HepG2 (cell line): ENCODE measurements around the gene SH2D7. TPM values are rescaled to one million over a fixed set of nuclear protein-coding genes. Genes with fewer than 3 reads are reported as not detected.

Source experiments
- ATAC-seq: fragments of 200-7000 bp; cut with Tn5 transposase; 3 replicates; pipeline ENCODE4 v1.9.1; 2020; ENCODE audit warnings: mild to moderate bottlenecking, moderate library complexity
- BruUV-seq: library from RNA; stranded (reverse); fragments of 400-500 nt; replicated peaks from 2 replicates; lab custom pipeline; 2021; lab: Mats Ljungman, UMichigan
- CTCF ChIA-PET: fragments of 300-600 bp; formaldehyde crosslinking; extraction: SDS; loops from one replicate; lab custom pipeline; 2021; ENCODE audit warnings: low total read pairs, inconsistent platforms, low intra/inter-chr PET ratio; lab: Yijun Ruan, JAX
- POLR2A ChIA-PET: fragments of 350-600 bp; sonication (Branson Sonifier 250); formaldehyde crosslinking; loops from one replicate; lab custom pipeline; 2020; ENCODE audit warnings: antibody characterized with exemption, inconsistent platforms; lab: Yijun Ruan, JAX
- DNase-seq: peaks from one replicate; pipeline ENCODE4 v3.0.0-alpha.2; 2015; ENCODE audit warnings: low spot score
- FAIRE-seq: peaks from 3 replicates; lab custom pipeline; 2011; peaks lifted over from hg19 to GRCh38; lab: Jason Lieb, UNC
- H2AFZ ChIP-seq: one replicate; pipeline ENCODE4 v1.6.1; 2011; ENCODE audit warnings: low read length, inconsistent platforms
- H3K27ac ChIP-seq: fragments of 300-600 bp; 3 replicates; pipeline ENCODE4 v1.8.0; 2011; ENCODE audit warnings: mixed run types, mild to moderate bottlenecking, mixed read lengths, low read length, inconsistent platforms; ENCODE audit not compliant: insufficient read depth; ENCODE audit errors: extremely low read length
- H3K27me3 ChIP-seq, 2 experiments: fragments of 200-600 bp in 1 of 2; 2 replicates in 1 of 2; 3 replicates in 1 of 2; pipeline versions ENCODE4 v1.6.0 to v1.8.0; 2011; ENCODE audit warnings: low read length in 2 of 2, mild to moderate bottlenecking in 2 of 2, moderate library complexity in 2 of 2, inconsistent platforms in 1 of 2; ENCODE audit not compliant: insufficient read depth in 2 of 2, control insufficient read depth in 1 of 2
- H3K36me3 ChIP-seq, 2 experiments: fragments of 200-600 bp in 1 of 2; replicated peaks in 1 of 2; 2 replicates in 1 of 2; 3 replicates in 1 of 2; pipeline versions ENCODE4 v1.5.1 to v1.8.0; 2011; ENCODE audit warnings: low read length in 2 of 2, inconsistent platforms in 1 of 2; ENCODE audit not compliant: insufficient read depth in 2 of 2, control insufficient read depth in 1 of 2
- H3K4me1 ChIP-seq: 2 replicates; pipeline ENCODE4 v1.5.1; 2012; ENCODE audit warnings: low read length, inconsistent platforms; ENCODE audit not compliant: insufficient read depth
- H3K4me2 ChIP-seq: 2 replicates; pipeline ENCODE4 v1.6.0; 2011; ENCODE audit warnings: low read depth, low read length, inconsistent platforms
- H3K4me3 ChIP-seq, 3 experiments: fragments of 200-600 bp in 1 of 3; sonication (generic), shearing (Covaris generic) in 1 of 3; replicated peaks in 1 of 3; 2 replicates each; pipeline ENCODE4 v1.5.1; 2011 to 2016; ENCODE audit warnings: low read length in 3 of 3, inconsistent platforms in 2 of 3, low read depth in 2 of 3, mild to moderate bottlenecking in 2 of 3, control low read depth in 1 of 3, mixed read lengths in 1 of 3; ENCODE audit not compliant: insufficient read depth in 1 of 3
- H3K79me2 ChIP-seq: one replicate; pipeline ENCODE4 v1.6.1; 2011; ENCODE audit warnings: low read length, inconsistent platforms; ENCODE audit not compliant: insufficient read depth
- H3K9ac ChIP-seq: 2 replicates; pipeline ENCODE4 v1.6.0; 2011; ENCODE audit warnings: mild to moderate bottlenecking, low read depth, low read length, inconsistent platforms; ENCODE audit not compliant: insufficient read depth
- H3K9me3 ChIP-seq: 2 replicates; pipeline ENCODE4 v1.5.1; 2012; ENCODE audit warnings: mild to moderate bottlenecking, low read length
- H4K20me1 ChIP-seq: 2 replicates; pipeline ENCODE4 v1.6.0; 2011; ENCODE audit warnings: inconsistent platforms, mild to moderate bottlenecking, low read length, moderate library complexity; ENCODE audit not compliant: insufficient read depth
- ELF3 ChIP-seq: IDR thresholded peaks from 2 replicates; pipeline ENCODE4 v1.6.1; 2016; ENCODE audit warnings: missing genetic modification reagents, missing compliant biosample characterization
- FOXP1 ChIP-seq, 2 experiments: fragments of 450-650 bp in 1 of 2; IDR thresholded peaks; 2 replicates each; pipeline ENCODE4 v1.6.1; 2017 to 2018; ENCODE audit warnings: antibody characterized with exemption in 1 of 2
- HNF4A ChIP-seq: sonication (generic); formaldehyde crosslinking; IDR thresholded peaks from 2 replicates; pipeline ENCODE4 v1.4.0; 2020; ENCODE audit warnings: missing genetic modification reagents
- IRX3 ChIP-seq: sonication (generic); formaldehyde crosslinking; IDR thresholded peaks from 2 replicates; pipeline ENCODE4 v1.8.1; 2023; ENCODE audit warnings: mild to moderate bottlenecking, low read depth, missing genetic modification reagents, borderline replicate concordance
- MAFF ChIP-seq: IDR thresholded peaks from 2 replicates; pipeline ENCODE4 v1.6.1; 2011; ENCODE audit warnings: low read depth, low read length, improper control_type of control experiment
- MLXIP ChIP-seq: sonication (generic); formaldehyde crosslinking; IDR thresholded peaks from 2 replicates; pipeline ENCODE4 v1.9.0; 2021; ENCODE audit warnings: missing genetic modification reagents, borderline replicate concordance
- ZBTB20 ChIP-seq: sonication (generic); formaldehyde crosslinking; IDR thresholded peaks from 2 replicates; pipeline ENCODE4 v1.8.1; 2023; ENCODE audit warnings: missing genetic modification reagents, low read depth, mild to moderate bottlenecking, borderline replicate concordance
- ZNF451 ChIP-seq: sonication (generic); formaldehyde crosslinking; IDR thresholded peaks from 2 replicates; pipeline ENCODE4 v1.5.0; 2020; ENCODE audit warnings: mild to moderate bottlenecking, missing genetic modification reagents
- ZNF513 ChIP-seq: sonication (generic); formaldehyde crosslinking; conservative IDR thresholded peaks from 2 replicates; pipeline ENCODE4 v1.5.0; 2020; ENCODE audit warnings: missing genetic modification reagents
- WGBS: methylation state at CpG from one replicate; pipeline ENCODE4 v1.1.6; 2017; ENCODE audit warnings: low lambda C conversion rate; 5-methylcytosine and 5-hydroxymethylcytosine counted together
- in situ Hi-C: cut with HindIII; loops from 2 replicates; pipeline ENCODE4 v1.10.0; 2017; ENCODE audit warnings: low pct_unique_long_range_greater_than_20kb; ENCODE audit not compliant: extremely low pct_ligation_motif_present
- intact Hi-C: fragments of 100-400 bp; cut with micrococcal nuclease; formaldehyde crosslinking; loops from one replicate; pipeline ENCODE4 v1.10.0; 2022; ENCODE audit not compliant: unreplicated experiment
- polyA plus RNA-seq, 8 experiments: library from polyadenylated mRNA; depleted of rRNA in 3 of 8; stranded (reverse) in 7 of 8; unstranded in 1 of 8; fragments of >200 nt; fragmentation: Illumina TruSeq in 4 of 8; extraction: Trizol in 4 of 8; gene quantifications; 2 replicates each; pipeline versions ENCODE4 v1.2.1 to v1.2.3, GENCODE V29; 2011 to 2016; ENCODE audit warnings: low read depth in 4 of 8, missing spikeins in 1 of 8, mixed read lengths in 1 of 8; ENCODE audit not compliant: insufficient read depth in 1 of 8
- total RNA-seq, 5 experiments: library from RNA; depleted of rRNA; stranded (reverse); fragments of >200 nt; fragmentation: Illumina TruSeq; extraction: Trizol; gene quantifications; 2 replicates each; pipeline ENCODE4 v1.2.3, GENCODE V29; 2016; ENCODE audit warnings: low read depth in 1 of 5
- TF ChIP-seq, protein P1 (sequence below): fragments of 450-650 bp; IDR thresholded peaks from 2 replicates; pipeline ENCODE4 v1.6.1; 2016

SH2D7 gene
- total and polyA plus RNA-seq, 2 of the 13 experiments (the other 11 are each of a cell fraction or from before 2014, with no cell fraction given), result not detected

- TF ChIP-seq MLXIP, result no peak
- no peak for TF ChIP-seq HNF4A (CRISPR knock-in tag)
- no peak for TF ChIP-seq IRX3 (CRISPR knock-in tag)
- no peak for TF ChIP-seq MAFF
These were observed 44.4 kb upstream of the SH2D7 start (continued) for GRCh38 chr15:78047761-78048627.

DNA sequence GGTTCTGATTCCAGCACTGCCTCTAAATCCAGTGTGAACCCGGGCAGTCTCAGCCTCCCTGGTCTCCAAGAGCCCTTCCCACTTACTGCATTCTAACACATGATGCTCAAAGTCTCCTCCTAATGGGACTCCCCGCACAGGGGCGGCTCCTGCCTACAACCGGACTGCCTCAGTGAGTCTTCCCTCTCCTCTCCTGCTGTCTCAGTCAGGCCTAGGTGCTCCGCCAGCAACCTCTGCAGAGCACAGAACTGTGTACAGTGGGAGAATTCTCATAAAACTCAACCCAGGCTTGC lies 43.8 kb upstream of the SH2D7 start:
- Histone ChIP-seq H3K4me3 (no peak overlapping the region), H4K20me1 (no peaks in the 10 kb centered on the region), H3K27ac (no peak overlapping the region), H3K9me3 (no peaks in the 10 kb centered on the region), H3K79me2 (no peaks in the 10 kb centered on the region), H3K4me2 (no peak overlapping the region), H2AFZ (no peak overlapping the region), H3K4me1 (peaks cover 30% of the 10 kb centered on the region), H3K27me3 (no peaks in the 10 kb centered on the region), H3K36me3 (peaks cover 4 to 15% of the 10 kb centered on the region in 2 experiments; a peak in 3 of 5 replicates), H3K9ac (no peak overlapping the region)
- CTCF ChIA-PET, result no interaction called here
- FAIRE-seq, result no peak
- BruUV-seq, result no TSS peak
- in situ Hi-C loops, result no loop called here
- no peak for DNase-seq
- POLR2A ChIA-PET, result no interaction called here
- WGBS, result 98% methylated on average over 5 of the region's 5 CpGs
- ATAC-seq, result no peak
- intact Hi-C loops, result no loop called here
- TF ChIP-seq ELF3 (no peak), ZNF513 (CRISPR knock-in tag) (no peak), ZNF451 (no peak), ZBTB20 (CRISPR knock-in tag) (no peak), FOXP1 (IDR thresholded peaks at IDR 0.05) (no peak), FOXP1 (CRISPR knock-in tag; IDR thresholded peaks at IDR 0.05) (no peak)
- TF ChIP-seq, protein P1, sequence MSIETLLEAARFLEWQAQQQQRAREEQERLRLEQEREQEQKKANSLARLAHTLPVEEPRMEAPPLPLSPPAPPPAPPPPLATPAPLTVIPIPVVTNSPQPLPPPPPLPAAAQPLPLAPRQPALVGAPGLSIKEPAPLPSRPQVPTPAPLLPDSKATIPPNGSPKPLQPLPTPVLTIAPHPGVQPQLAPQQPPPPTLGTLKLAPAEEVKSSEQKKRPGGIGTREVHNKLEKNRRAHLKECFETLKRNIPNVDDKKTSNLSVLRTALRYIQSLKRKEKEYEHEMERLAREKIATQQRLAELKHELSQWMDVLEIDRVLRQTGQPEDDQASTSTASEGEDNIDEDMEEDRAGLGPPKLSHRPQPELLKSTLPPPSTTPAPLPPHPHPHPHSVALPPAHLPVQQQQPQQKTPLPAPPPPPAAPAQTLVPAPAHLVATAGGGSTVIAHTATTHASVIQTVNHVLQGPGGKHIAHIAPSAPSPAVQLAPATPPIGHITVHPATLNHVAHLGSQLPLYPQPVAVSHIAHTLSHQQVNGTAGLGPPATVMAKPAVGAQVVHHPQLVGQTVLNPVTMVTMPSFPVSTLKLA, result no peak
